PFSK-1 (cell line): ENCODE results near the gene PTPRN2.

Experiments used
- FOXP2 ChIP-seq: optimal IDR thresholded peaks from 2 replicates; pipeline ENCODE3; 2011; ENCODE audit warnings: borderline replicate concordance, control low read depth, inconsistent platforms; ENCODE audit not compliant: insufficient read depth; ENCODE audit errors: extremely low read length, extremely low read depth
- POLR2AphosphoS5 ChIP-seq: IDR thresholded peaks from 2 replicates; pipeline ENCODE4 v1.6.1; 2012; ENCODE audit warnings: low read depth, mild to moderate bottlenecking, control low read depth, low read length, moderate library complexity
- REST ChIP-seq, 2 experiments: IDR thresholded peaks; 2 replicates each; pipeline versions ENCODE4 v1.6.1 to v1.8.0; 2011 to 2012; ENCODE audit warnings: low read depth in 2 of 2, low read length in 2 of 2, control low read depth in 1 of 2, inconsistent platforms in 1 of 2, mild to moderate bottlenecking in 1 of 2, moderate library complexity in 1 of 2; ENCODE audit not compliant: insufficient read depth in 1 of 2

- no peak for TF ChIP-seq REST (IDR thresholded peaks at IDR 0.05; ENCODE audit: insufficient read depth in 1 of 2, low read depth in 2 of 2, low read length in 2 of 2)
- TF ChIP-seq FOXP2, result no peak
- TF ChIP-seq POLR2AphosphoS5, result no peak
Observed at GRCh38 chr7:158249692-158250091, 337.9 kb downstream of the PTPRN2 start.
